ENCODE results near the gene CAPN2.
"Not testable (repeated sequence)": the region's sequence is repeated elsewhere in the genome, so short reads cannot be mapped to it uniquely, and the experiment has no call there.

GRCh38 chr1:223740038-223740736 is 27.8 kb downstream of the CAPN2 start:
- TF ChIP-seq, protein P1, sequence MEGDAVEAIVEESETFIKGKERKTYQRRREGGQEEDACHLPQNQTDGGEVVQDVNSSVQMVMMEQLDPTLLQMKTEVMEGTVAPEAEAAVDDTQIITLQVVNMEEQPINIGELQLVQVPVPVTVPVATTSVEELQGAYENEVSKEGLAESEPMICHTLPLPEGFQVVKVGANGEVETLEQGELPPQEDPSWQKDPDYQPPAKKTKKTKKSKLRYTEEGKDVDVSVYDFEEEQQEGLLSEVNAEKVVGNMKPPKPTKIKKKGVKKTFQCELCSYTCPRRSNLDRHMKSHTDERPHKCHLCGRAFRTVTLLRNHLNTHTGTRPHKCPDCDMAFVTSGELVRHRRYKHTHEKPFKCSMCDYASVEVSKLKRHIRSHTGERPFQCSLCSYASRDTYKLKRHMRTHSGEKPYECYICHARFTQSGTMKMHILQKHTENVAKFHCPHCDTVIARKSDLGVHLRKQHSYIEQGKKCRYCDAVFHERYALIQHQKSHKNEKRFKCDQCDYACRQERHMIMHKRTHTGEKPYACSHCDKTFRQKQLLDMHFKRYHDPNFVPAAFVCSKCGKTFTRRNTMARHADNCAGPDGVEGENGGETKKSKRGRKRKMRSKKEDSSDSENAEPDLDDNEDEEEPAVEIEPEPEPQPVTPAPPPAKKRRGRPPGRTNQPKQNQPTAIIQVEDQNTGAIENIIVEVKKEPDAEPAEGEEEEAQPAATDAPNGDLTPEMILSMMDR (IDR thresholded peaks at IDR 0.05; ENCODE audit: insufficient read depth, low read depth, low read length): not testable (repeated sequence)
- not testable (repeated sequence) for TF ChIP-seq EZH2 (IDR thresholded peaks at IDR 0.05; ENCODE audit: insufficient read depth, low read length)

All from astrocyte (in vitro differentiated cells and primary cell).